H1 (cell line): Measurements from ENCODE around the gene ADGRG2. TPM values are rescaled to one million over a fixed set of nuclear protein-coding genes. Genes with fewer than 3 reads are reported as not detected.

ENCODE experiments used
- FOSL1 ChIP-seq: IDR thresholded peaks from 2 replicates; pipeline ENCODE4 v1.6.1; 2011; ENCODE audit warnings: mild to moderate bottlenecking, low read depth, low read length, moderate library complexity; ENCODE audit not compliant: insufficient read depth
- KDM1A ChIP-seq: fragments of 200-600, 300-600 bp; sonication (generic); IDR thresholded peaks from 2 replicates; pipeline ENCODE4 v1.7.1; 2016; ENCODE audit warnings: mild to moderate bottlenecking, low read length, borderline replicate concordance
- POLR2A ChIP-seq, 2 experiments: IDR thresholded peaks; 1 replicate in 1 of 2; 2 replicates in 1 of 2; pipeline ENCODE4 v1.6.1; 2011; ENCODE audit warnings: low read depth in 2 of 2, low read length in 2 of 2, mild to moderate bottlenecking in 2 of 2; ENCODE audit errors: control extremely low read depth in 1 of 2
- polyA plus RNA-seq, 7 experiments: library from polyadenylated mRNA; depleted of rRNA in 3 of 7; stranded (reverse) in 5 of 7; unstranded in 2 of 7; fragments of >200 nt in 5 of 7; fragments of 200-250 nt in 2 of 7; gene quantifications; 1 replicate in 5 of 7; 2 replicates in 1 of 7; 4 replicates in 1 of 7; pipeline versions ENCODE4 v1.2.1 to v1.2.3, GENCODE V29; 2011 to 2013; ENCODE audit warnings: missing spikeins in 2 of 7, mixed read lengths in 2 of 7
- total RNA-seq: library from RNA; stranded (reverse); fragmentation: NEBNext Ultra II Directional; extraction: Animal tissue kit (Norgen Biotek cat#: 25700); gene quantifications from 2 replicates; pipeline ENCODE4 v1.2.1, GENCODE V29; 2021
- TF ChIP-seq, protein P1 (sequence below): fragments of 300-600 bp; sonication (generic); IDR thresholded peaks from 2 replicates; pipeline ENCODE4 v1.7.1; 2012; ENCODE audit warnings: low read length, moderate library complexity, mild to moderate bottlenecking, inconsistent platforms; ENCODE audit not compliant: insufficient replicate concordance

ADGRG2 gene
- total and polyA plus RNA-seq, 2 of the 8 experiments (the other 6 are each of a cell fraction or from before 2014, with no cell fraction given), result 8.9 to 13.3 TPM

DNA sequence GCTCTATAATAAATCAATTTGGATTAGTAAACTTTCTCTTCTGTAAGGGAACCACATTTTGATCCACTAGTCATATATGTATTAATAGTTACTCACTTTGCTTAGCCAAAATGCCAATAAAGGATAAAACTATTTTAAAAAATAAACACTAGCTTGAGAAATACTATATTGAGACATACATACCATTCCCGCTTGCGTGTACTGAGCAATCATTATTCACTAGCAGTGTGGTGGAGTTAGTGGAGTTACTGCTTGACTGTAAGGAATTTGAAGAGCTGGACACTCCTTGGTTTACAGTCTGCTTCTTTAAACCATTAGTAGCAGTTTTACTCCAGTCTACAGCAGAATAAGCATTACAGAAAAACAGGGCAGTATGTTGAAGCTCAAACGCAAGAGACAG, 127.6 kb downstream of the ADGRG2 start (continued):
- TF ChIP-seq, protein P1, sequence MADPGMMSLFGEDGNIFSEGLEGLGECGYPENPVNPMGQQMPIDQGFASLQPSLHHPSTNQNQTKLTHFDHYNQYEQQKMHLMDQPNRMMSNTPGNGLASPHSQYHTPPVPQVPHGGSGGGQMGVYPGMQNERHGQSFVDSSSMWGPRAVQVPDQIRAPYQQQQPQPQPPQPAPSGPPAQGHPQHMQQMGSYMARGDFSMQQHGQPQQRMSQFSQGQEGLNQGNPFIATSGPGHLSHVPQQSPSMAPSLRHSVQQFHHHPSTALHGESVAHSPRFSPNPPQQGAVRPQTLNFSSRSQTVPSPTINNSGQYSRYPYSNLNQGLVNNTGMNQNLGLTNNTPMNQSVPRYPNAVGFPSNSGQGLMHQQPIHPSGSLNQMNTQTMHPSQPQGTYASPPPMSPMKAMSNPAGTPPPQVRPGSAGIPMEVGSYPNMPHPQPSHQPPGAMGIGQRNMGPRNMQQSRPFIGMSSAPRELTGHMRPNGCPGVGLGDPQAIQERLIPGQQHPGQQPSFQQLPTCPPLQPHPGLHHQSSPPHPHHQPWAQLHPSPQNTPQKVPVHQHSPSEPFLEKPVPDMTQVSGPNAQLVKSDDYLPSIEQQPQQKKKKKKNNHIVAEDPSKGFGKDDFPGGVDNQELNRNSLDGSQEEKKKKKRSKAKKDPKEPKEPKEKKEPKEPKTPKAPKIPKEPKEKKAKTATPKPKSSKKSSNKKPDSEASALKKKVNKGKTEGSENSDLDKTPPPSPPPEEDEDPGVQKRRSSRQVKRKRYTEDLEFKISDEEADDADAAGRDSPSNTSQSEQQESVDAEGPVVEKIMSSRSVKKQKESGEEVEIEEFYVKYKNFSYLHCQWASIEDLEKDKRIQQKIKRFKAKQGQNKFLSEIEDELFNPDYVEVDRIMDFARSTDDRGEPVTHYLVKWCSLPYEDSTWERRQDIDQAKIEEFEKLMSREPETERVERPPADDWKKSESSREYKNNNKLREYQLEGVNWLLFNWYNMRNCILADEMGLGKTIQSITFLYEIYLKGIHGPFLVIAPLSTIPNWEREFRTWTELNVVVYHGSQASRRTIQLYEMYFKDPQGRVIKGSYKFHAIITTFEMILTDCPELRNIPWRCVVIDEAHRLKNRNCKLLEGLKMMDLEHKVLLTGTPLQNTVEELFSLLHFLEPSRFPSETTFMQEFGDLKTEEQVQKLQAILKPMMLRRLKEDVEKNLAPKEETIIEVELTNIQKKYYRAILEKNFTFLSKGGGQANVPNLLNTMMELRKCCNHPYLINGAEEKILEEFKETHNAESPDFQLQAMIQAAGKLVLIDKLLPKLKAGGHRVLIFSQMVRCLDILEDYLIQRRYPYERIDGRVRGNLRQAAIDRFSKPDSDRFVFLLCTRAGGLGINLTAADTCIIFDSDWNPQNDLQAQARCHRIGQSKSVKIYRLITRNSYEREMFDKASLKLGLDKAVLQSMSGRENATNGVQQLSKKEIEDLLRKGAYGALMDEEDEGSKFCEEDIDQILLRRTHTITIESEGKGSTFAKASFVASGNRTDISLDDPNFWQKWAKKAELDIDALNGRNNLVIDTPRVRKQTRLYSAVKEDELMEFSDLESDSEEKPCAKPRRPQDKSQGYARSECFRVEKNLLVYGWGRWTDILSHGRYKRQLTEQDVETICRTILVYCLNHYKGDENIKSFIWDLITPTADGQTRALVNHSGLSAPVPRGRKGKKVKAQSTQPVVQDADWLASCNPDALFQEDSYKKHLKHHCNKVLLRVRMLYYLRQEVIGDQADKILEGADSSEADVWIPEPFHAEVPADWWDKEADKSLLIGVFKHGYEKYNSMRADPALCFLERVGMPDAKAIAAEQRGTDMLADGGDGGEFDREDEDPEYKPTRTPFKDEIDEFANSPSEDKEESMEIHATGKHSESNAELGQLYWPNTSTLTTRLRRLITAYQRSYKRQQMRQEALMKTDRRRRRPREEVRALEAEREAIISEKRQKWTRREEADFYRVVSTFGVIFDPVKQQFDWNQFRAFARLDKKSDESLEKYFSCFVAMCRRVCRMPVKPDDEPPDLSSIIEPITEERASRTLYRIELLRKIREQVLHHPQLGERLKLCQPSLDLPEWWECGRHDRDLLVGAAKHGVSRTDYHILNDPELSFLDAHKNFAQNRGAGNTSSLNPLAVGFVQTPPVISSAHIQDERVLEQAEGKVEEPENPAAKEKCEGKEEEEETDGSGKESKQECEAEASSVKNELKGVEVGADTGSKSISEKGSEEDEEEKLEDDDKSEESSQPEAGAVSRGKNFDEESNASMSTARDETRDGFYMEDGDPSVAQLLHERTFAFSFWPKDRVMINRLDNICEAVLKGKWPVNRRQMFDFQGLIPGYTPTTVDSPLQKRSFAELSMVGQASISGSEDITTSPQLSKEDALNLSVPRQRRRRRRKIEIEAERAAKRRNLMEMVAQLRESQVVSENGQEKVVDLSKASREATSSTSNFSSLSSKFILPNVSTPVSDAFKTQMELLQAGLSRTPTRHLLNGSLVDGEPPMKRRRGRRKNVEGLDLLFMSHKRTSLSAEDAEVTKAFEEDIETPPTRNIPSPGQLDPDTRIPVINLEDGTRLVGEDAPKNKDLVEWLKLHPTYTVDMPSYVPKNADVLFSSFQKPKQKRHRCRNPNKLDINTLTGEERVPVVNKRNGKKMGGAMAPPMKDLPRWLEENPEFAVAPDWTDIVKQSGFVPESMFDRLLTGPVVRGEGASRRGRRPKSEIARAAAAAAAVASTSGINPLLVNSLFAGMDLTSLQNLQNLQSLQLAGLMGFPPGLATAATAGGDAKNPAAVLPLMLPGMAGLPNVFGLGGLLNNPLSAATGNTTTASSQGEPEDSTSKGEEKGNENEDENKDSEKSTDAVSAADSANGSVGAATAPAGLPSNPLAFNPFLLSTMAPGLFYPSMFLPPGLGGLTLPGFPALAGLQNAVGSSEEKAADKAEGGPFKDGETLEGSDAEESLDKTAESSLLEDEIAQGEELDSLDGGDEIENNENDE, result no peak
- TF ChIP-seq FOSL1, result no peak
- TF ChIP-seq POLR2A (IDR thresholded peaks at IDR 0.05; ENCODE audit: control extremely low read depth in 1 of 2, low read depth in 2 of 2, low read length in 2 of 2), result no peak
- TF ChIP-seq KDM1A, result no peak
